GM12878 (cell line): ENCODE data around the gene RAD51B. TPM values are rescaled to one million over a fixed set of nuclear protein-coding genes. Genes with fewer than 3 reads are reported as not detected.

ENCODE experiments used
- ATAC-seq: fragments of 200-7000 bp; cut with Tn5 transposase; 3 replicates; pipeline ENCODE4 v1.9.1; 2020; ENCODE audit warnings: mild to moderate bottlenecking, moderate library complexity
- BruUV-seq: library from RNA; stranded (reverse); fragments of 400-500 nt; replicated peaks from 2 replicates; lab custom pipeline; 2021; lab: Mats Ljungman, UMichigan
- CTCF ChIA-PET: fragments of 300-600 bp; sonication (Branson Sonifier 250); formaldehyde crosslinking; extraction: SDS; loops from one replicate; lab custom pipeline; 2021; ENCODE audit warnings: inconsistent platforms; lab: Yijun Ruan, JAX
- POLR2A ChIA-PET: fragments of 350-600 bp; formaldehyde crosslinking; extraction: SDS; loops from one replicate; lab custom pipeline; 2021; ENCODE audit warnings: inconsistent platforms; lab: Charles Lee
- RAD21 ChIA-PET: fragments of 300-600 bp; sonication (Branson Sonifier 250); formaldehyde crosslinking; loops from one replicate; lab custom pipeline; 2023; ENCODE audit warnings: antibody characterized with exemption; ENCODE audit not compliant: unreplicated experiment; lab: Charles Lee
- SMC1A ChIA-PET: fragments of 300-600 bp; sonication (Branson Sonifier 250); formaldehyde crosslinking; loops from one replicate; lab custom pipeline; 2023; ENCODE audit not compliant: unreplicated experiment, uncharacterized antibody; lab: Charles Lee
- DNase-seq: peaks from one replicate; pipeline ENCODE4 v3.0.0-alpha.2; 2011; ENCODE audit warnings: low read depth, low spot score
- FAIRE-seq: peaks from 3 replicates; lab custom pipeline; 2011; peaks lifted over from hg19 to GRCh38; lab: Jason Lieb, UNC
- H2AFZ ChIP-seq: 2 replicates; pipeline ENCODE4 v1.6.0; 2011; ENCODE audit warnings: low read depth, low read length, control low read depth; ENCODE audit not compliant: control insufficient read depth
- H3K27ac ChIP-seq: 2 replicates; pipeline ENCODE4 v1.5.1; 2011; ENCODE audit warnings: control low read depth; ENCODE audit not compliant: control insufficient read depth, insufficient read depth
- H3K27me3 ChIP-seq, 2 experiments: replicated peaks in 1 of 2; 2 replicates each; pipeline versions ENCODE4 v1.6.0 to v1.6.1; 2011; ENCODE audit warnings: low read length in 1 of 2; ENCODE audit not compliant: control insufficient read depth in 2 of 2, insufficient read depth in 2 of 2
- H3K36me3 ChIP-seq, 2 experiments: 2 replicates each; pipeline ENCODE4 v1.5.1; 2011; ENCODE audit warnings: low read length in 1 of 2; ENCODE audit not compliant: control insufficient read depth in 2 of 2, insufficient read depth in 2 of 2
- H3K4me1 ChIP-seq: 2 replicates; pipeline ENCODE4 v1.6.1; 2011; ENCODE audit warnings: mild to moderate bottlenecking, low read length, moderate library complexity, mixed read lengths; ENCODE audit not compliant: control insufficient read depth, insufficient read depth
- H3K4me2 ChIP-seq: 2 replicates; pipeline ENCODE4 v1.6.0; 2011; ENCODE audit warnings: control low read depth; ENCODE audit not compliant: control insufficient read depth, insufficient read depth
- H3K4me3 ChIP-seq: fragments of 200-600 bp; sonication (generic); 2 replicates; pipeline ENCODE4 v1.5.1; 2016
- H3K79me2 ChIP-seq: 2 replicates; pipeline ENCODE4 v1.6.0; 2011; ENCODE audit warnings: low read length; ENCODE audit not compliant: control insufficient read depth, insufficient read depth
- H3K9ac ChIP-seq: 2 replicates; pipeline ENCODE4 v1.8.0; 2011; ENCODE audit warnings: low read length, control low read depth, mixed read lengths; ENCODE audit not compliant: control insufficient read depth, insufficient read depth
- H3K9me3 ChIP-seq: replicated peaks from 3 replicates; pipeline ENCODE4 v1.5.1; 2011; ENCODE audit warnings: mild to moderate bottlenecking, low read length; ENCODE audit not compliant: control insufficient read depth, insufficient read depth
- H4K20me1 ChIP-seq: 2 replicates; pipeline ENCODE4 v1.6.0; 2011; ENCODE audit not compliant: control insufficient read depth, insufficient read depth
- ASH2L ChIP-seq: fragments of 300-600, 200-600 bp; sonication (generic); IDR thresholded peaks from 2 replicates; pipeline ENCODE4 v1.6.1; 2017; ENCODE audit warnings: low read depth, mild to moderate bottlenecking, borderline replicate concordance
- BACH1 ChIP-seq: fragments of 450-650 bp; IDR thresholded peaks from 2 replicates; pipeline ENCODE4 v1.6.1; 2017; ENCODE audit warnings: mild to moderate bottlenecking, borderline replicate concordance
- BRCA1 ChIP-seq: IDR thresholded peaks from 2 replicates; pipeline ENCODE4 v1.6.1; 2011; ENCODE audit warnings: low read depth, low read length, improper control_type of control experiment
- CEBPB ChIP-seq, 2 experiments: fragments of 150-350 bp in 1 of 2; IDR thresholded peaks; 2 replicates each; pipeline ENCODE4 v1.6.1; 2012 to 2014; ENCODE audit warnings: low read depth in 2 of 2, low read length in 2 of 2, borderline replicate concordance in 1 of 2, inconsistent platforms in 1 of 2
- CHD4 ChIP-seq: fragments of 200-600 bp; sonication (generic); IDR thresholded peaks from 2 replicates; pipeline ENCODE4 v1.6.1; 2016; ENCODE audit warnings: mild to moderate bottlenecking
- CREB1 ChIP-seq: IDR thresholded peaks from 2 replicates; pipeline ENCODE4 v1.6.1; 2012; ENCODE audit warnings: low read depth, mild to moderate bottlenecking, inconsistent platforms
- ETV6 ChIP-seq, 2 experiments: fragments of 450-650 bp in 1 of 2; IDR thresholded peaks in 1 of 2; conservative IDR thresholded peaks in 1 of 2; 2 replicates each; pipeline ENCODE4 v1.6.1; 2014; ENCODE audit warnings: antibody characterized with exemption in 1 of 2, borderline replicate concordance in 1 of 2, low read depth in 1 of 2, mild to moderate bottlenecking in 1 of 2, moderate library complexity in 1 of 2
- IRF5 ChIP-seq: fragments of 450-650 bp; IDR thresholded peaks from 2 replicates; pipeline ENCODE4 v1.6.1; 2017; ENCODE audit warnings: borderline replicate concordance
- JUND ChIP-seq: IDR thresholded peaks from 2 replicates; pipeline ENCODE4 v1.6.1; 2012; ENCODE audit warnings: low read depth, mild to moderate bottlenecking, low read length, improper control_type of control experiment, moderate library complexity
- LARP7 ChIP-seq: fragments of 450-650 bp; IDR thresholded peaks from 2 replicates; pipeline ENCODE4 v1.6.1; 2017; ENCODE audit warnings: mild to moderate bottlenecking
- MYB ChIP-seq: fragments of 150-350 bp; IDR thresholded peaks from 2 replicates; pipeline ENCODE4 v1.6.1; 2014; ENCODE audit warnings: mild to moderate bottlenecking, low read depth, low read length, borderline replicate concordance
- MYC ChIP-seq: IDR thresholded peaks from 2 replicates; pipeline ENCODE4 v1.6.1; 2011; ENCODE audit warnings: mild to moderate bottlenecking, low read length, moderate library complexity, inconsistent platforms; ENCODE audit not compliant: insufficient read depth, insufficient replicate concordance, insufficient read length, severe bottlenecking
- NRF1 ChIP-seq: conservative IDR thresholded peaks from 2 replicates; pipeline ENCODE4 v1.6.1; 2011; ENCODE audit warnings: mild to moderate bottlenecking, low read depth, low read length, improper control_type of control experiment
- PBX3 ChIP-seq: IDR thresholded peaks from 2 replicates; pipeline ENCODE4 v1.6.1; 2011; ENCODE audit warnings: mild to moderate bottlenecking, low read depth, low read length, moderate library complexity; ENCODE audit not compliant: insufficient replicate concordance
- RUNX3 ChIP-seq: IDR thresholded peaks from 2 replicates; pipeline ENCODE4 v1.6.1; 2012; ENCODE audit warnings: low read length, inconsistent platforms
- SIN3A ChIP-seq: IDR thresholded peaks from 2 replicates; pipeline ENCODE4 v1.6.1; 2012; ENCODE audit warnings: low read depth, low read length, improper control_type of control experiment
- TCF12 ChIP-seq: IDR thresholded peaks from 2 replicates; pipeline ENCODE4 v1.6.1; 2011; ENCODE audit warnings: low read depth, mild to moderate bottlenecking, low read length
- YBX1 ChIP-seq: fragments of 450-650 bp; IDR thresholded peaks from 2 replicates; pipeline ENCODE4 v1.6.1; 2016; ENCODE audit warnings: antibody characterized with exemption
- YY1 ChIP-seq: IDR thresholded peaks from 2 replicates; pipeline ENCODE4 v1.6.1; 2011; ENCODE audit warnings: low read depth, mild to moderate bottlenecking, low read length
- ZNF274 ChIP-seq: IDR thresholded peaks from one replicate; pipeline ENCODE4 v1.8.0; 2011; ENCODE audit not compliant: insufficient read length, insufficient read depth
- WGBS: methylation state at CpG from one replicate; pipeline ENCODE4 v1.1.6; 2016; ENCODE audit warnings: low lambda C conversion rate; ENCODE audit not compliant: insufficient replicate concordance, insufficient coverage; ENCODE audit errors: missing lambda C conversion rate; 5-methylcytosine and 5-hydroxymethylcytosine counted together
- in situ Hi-C: fragments of 300-500 bp; cut with MboI; formaldehyde crosslinking; loops from 9 replicates; pipeline ENCODE4 v1.14.3; 2018; ENCODE audit warnings: mixed read lengths
- intact Hi-C: fragments of 100-400 bp; cut with micrococcal nuclease; formaldehyde crosslinking; loops from one replicate; pipeline ENCODE4 v1.14.2; 2022; ENCODE audit not compliant: unreplicated experiment
- polyA plus RNA-seq, 11 experiments: library from polyadenylated mRNA; depleted of rRNA in 4 of 11; unstranded in 6 of 11; stranded (reverse) in 5 of 11; fragments of >200 nt; fragmentation: Nextera tagmentation in 4 of 11; fragmentation: Illumina TruSeq in 1 of 11; extraction: Ambion mirVana in 4 of 11; extraction: Trizol in 1 of 11; gene quantifications; 1 replicate in 1 of 11; 2 replicates in 10 of 11; pipeline versions ENCODE4 v1.2.1 to v1.2.3, GENCODE V29; 2011 to 2016; ENCODE audit warnings: inconsistent platforms in 2 of 11, missing spikeins in 2 of 11, low read depth in 1 of 11
- total RNA-seq, 4 experiments: library from RNA; depleted of rRNA in 3 of 4; stranded (reverse); fragments of >200 nt in 3 of 4; fragmentation: Illumina TruSeq in 1 of 4; extraction: Trizol in 1 of 4; gene quantifications; 2 replicates each; pipeline versions ENCODE4 v1.2.1 to v1.2.3, GENCODE V29; 2013 to 2021

The RAD51B gene
- total and polyA plus RNA-seq, 10 of the 15 experiments (the other 5 are each of a cell fraction or from before 2014, with no cell fraction given) = 9.8 to 26.8 (median 21.3) TPM

- intact Hi-C loops = no loop called here
- no peak for FAIRE-seq
- in situ Hi-C loops = no loop called here
- Histone ChIP-seq H4K20me1 (no peaks in the 10 kb centered on the region), H3K27me3 (no peaks in the 10 kb centered on the region), H3K27ac (no peak overlapping the region), H3K9me3 (peaks cover 2% of the 10 kb centered on the region; the same call in 1 of the 3 replicates), H3K4me1 (no peaks in the 10 kb centered on the region; the same call in 1 of the 2 replicates), H3K9ac (no peak overlapping the region), H2AFZ (no peak overlapping the region), H3K36me3 (no peaks in the 10 kb centered on the region), H3K79me2 (no peaks in the 10 kb centered on the region), H3K4me3 (no peak overlapping the region), H3K4me2 (no peak overlapping the region)
- ATAC-seq = no peak
- 38% methylated on average over 1 of the region's 1 CpG for WGBS
- ChIA-PET CTCF (no interaction called here), POLR2A (interaction anchor here (0.6 kb wide), 1 partner anchor 531 kb away, joined by 3 read pairs; no protein-coding TSS in a partner anchor), SMC1A (interaction anchor here (1.1 to 1.3 kb wide), 2 partner anchors 10 to 37 kb away, joined by 3 read pairs; no protein-coding TSS in a partner anchor), RAD21 (interaction anchor here (0.5 kb wide), 1 partner anchor 66 kb away, joined by 3 read pairs; no protein-coding TSS in a partner anchor)
- TF ChIP-seq CREB1 (no peak), JUND (no peak), ZNF274 (no peak), ASH2L (no peak), CEBPB (IDR thresholded peaks at IDR 0.05; ENCODE audit: borderline replicate concordance in 1 of 2, low read depth in 2 of 2, low read length in 2 of 2) (no peak), BACH1 (no peak), SIN3A (no peak), BRCA1 (no peak), LARP7 (no peak), CHD4 (no peak), NRF1 (no peak), YBX1 (no peak), MYB (no peak), YY1 (no peak), TCF12 (no peak), RUNX3 (no peak), ETV6 (conservative IDR thresholded peaks at IDR 0.05 in 1 of 2, IDR thresholded peaks at IDR 0.05 in 1 of 2; ENCODE audit: borderline replicate concordance in 1 of 2, low read depth in 1 of 2) (no peak), IRF5 (no peak), MYC (no peak), PBX3 (no peak)
- no TSS peak for BruUV-seq
- no peak for DNase-seq
These were observed 958.1 kb downstream of the RAD51B start for GRCh38 chr14:68777644-68778043.
